H9 (cell line): ENCODE results near the gene RNF126. TPM values are rescaled to one million over a fixed set of nuclear protein-coding genes. Genes with fewer than 3 reads are reported as not detected.

ENCODE experiments used
- DNase-seq: peaks from one replicate; pipeline ENCODE4 v3.0.0-alpha.2; 2017
- H2AFZ ChIP-seq: one replicate; pipeline ENCODE4 v1.6.1; 2013; ENCODE audit warnings: mild to moderate bottlenecking, low read length, control low read depth, moderate library complexity
- H2AK5ac ChIP-seq: 2 replicates; pipeline ENCODE4 v1.6.1; 2013; ENCODE audit warnings: low read length, control low read depth, mixed read lengths; ENCODE audit not compliant: insufficient read length
- H2BK120ac ChIP-seq: one replicate; pipeline ENCODE4 v1.6.1; 2013; ENCODE audit warnings: low read depth, mild to moderate bottlenecking, low read length, control low read depth, inconsistent platforms; ENCODE audit not compliant: poor library complexity, severe bottlenecking
- H2BK12ac ChIP-seq: 2 replicates; pipeline ENCODE4 v1.6.1; 2013; ENCODE audit warnings: low read length, control low read depth, mixed read lengths, low read depth; ENCODE audit not compliant: insufficient read length
- H2BK15ac ChIP-seq: 2 replicates; pipeline ENCODE4 v1.6.1; 2013; ENCODE audit warnings: low read depth, low read length, control low read depth
- H2BK20ac ChIP-seq: one replicate; pipeline ENCODE4 v1.6.1; 2013; ENCODE audit warnings: low read depth, mild to moderate bottlenecking, low read length, control low read depth, inconsistent platforms; ENCODE audit not compliant: poor library complexity, severe bottlenecking
- H2BK5ac ChIP-seq: 2 replicates; pipeline ENCODE4 v1.6.1; 2013; ENCODE audit warnings: low read length, control low read depth, mixed read lengths; ENCODE audit not compliant: insufficient read length
- H3K14ac ChIP-seq: 2 replicates; pipeline ENCODE4 v1.6.1; 2013; ENCODE audit warnings: low read length, control low read depth; ENCODE audit not compliant: insufficient read depth
- H3K18ac ChIP-seq: 2 replicates; pipeline ENCODE4 v1.6.1; 2013; ENCODE audit warnings: low read depth, mild to moderate bottlenecking, mixed read lengths, low read length, control low read depth; ENCODE audit not compliant: insufficient read length
- H3K23ac ChIP-seq: 2 replicates; pipeline ENCODE4 v1.6.1; 2013; ENCODE audit warnings: low read length, control low read depth, mixed read lengths, low read depth; ENCODE audit not compliant: insufficient read length
- H3K23me2 ChIP-seq: 2 replicates; pipeline ENCODE4 v1.6.1; 2013; ENCODE audit warnings: low read depth, mild to moderate bottlenecking, mixed read lengths, low read length, control low read depth; ENCODE audit not compliant: insufficient read length, poor library complexity, severe bottlenecking
- H3K27ac ChIP-seq: 2 replicates; pipeline ENCODE4 v1.5.1; 2013; ENCODE audit warnings: low read length, control low read depth, mixed read lengths, low read depth; ENCODE audit not compliant: insufficient read length
- H3K27me3 ChIP-seq: 2 replicates; pipeline ENCODE4 v1.6.1; 2013; ENCODE audit warnings: low read length, control low read depth, inconsistent platforms; ENCODE audit not compliant: insufficient read depth
- H3K4ac ChIP-seq: 2 replicates; pipeline ENCODE4 v1.6.1; 2013; ENCODE audit warnings: low read depth, mild to moderate bottlenecking, control low read depth, inconsistent platforms, low read length, moderate library complexity
- H3K4me1 ChIP-seq: 2 replicates; pipeline ENCODE4 v1.6.1; 2013; ENCODE audit warnings: low read length, control low read depth, inconsistent platforms; ENCODE audit not compliant: insufficient read depth
- H3K4me2 ChIP-seq: 2 replicates; pipeline ENCODE4 v1.6.1; 2013; ENCODE audit warnings: low read length, control low read depth, mixed read lengths; ENCODE audit not compliant: insufficient read length, insufficient read depth
- H3K56ac ChIP-seq: 2 replicates; pipeline ENCODE4 v1.6.1; 2013; ENCODE audit warnings: low read depth, mild to moderate bottlenecking, mixed read lengths, low read length, control low read depth; ENCODE audit not compliant: insufficient read length
- H3K79me1 ChIP-seq: 2 replicates; pipeline ENCODE4 v1.6.1; 2013; ENCODE audit warnings: low read depth, mild to moderate bottlenecking, moderate library complexity, low read length, control low read depth, inconsistent platforms; ENCODE audit not compliant: insufficient read depth, poor library complexity, severe bottlenecking
- H3K79me2 ChIP-seq: 2 replicates; pipeline ENCODE4 v1.6.1; 2013; ENCODE audit warnings: low read length, control low read depth, inconsistent platforms; ENCODE audit not compliant: insufficient read depth
- H3K9ac ChIP-seq: 2 replicates; pipeline ENCODE4 v1.6.1; 2013; ENCODE audit warnings: low read length, control low read depth, mixed read lengths; ENCODE audit not compliant: insufficient read length; ENCODE audit errors: extremely low read depth
- H3K9me3 ChIP-seq: one replicate; pipeline ENCODE4 v1.6.1; 2013; ENCODE audit warnings: low read depth, low read length, inconsistent platforms; ENCODE audit not compliant: control insufficient read depth
- H3T11ph ChIP-seq: one replicate; pipeline ENCODE4 v1.6.1; 2013; ENCODE audit warnings: mild to moderate bottlenecking, low read length, control low read depth, inconsistent platforms
- H4K20me1 ChIP-seq: one replicate; pipeline ENCODE4 v1.6.1; 2013; ENCODE audit not compliant: control insufficient read depth, insufficient read length, insufficient read depth
- H4K5ac ChIP-seq: 2 replicates; pipeline ENCODE4 v1.6.1; 2013; ENCODE audit warnings: low read depth, mild to moderate bottlenecking, mixed read lengths, low read length, control low read depth; ENCODE audit not compliant: insufficient read length
- H4K8ac ChIP-seq: replicated peaks from 2 replicates; pipeline ENCODE4 v1.6.1; 2013; ENCODE audit warnings: low read length, control low read depth, mixed read lengths, low read depth; ENCODE audit not compliant: insufficient read length
- H4K91ac ChIP-seq: 2 replicates; pipeline ENCODE4 v1.6.1; 2013; ENCODE audit warnings: low read depth, mild to moderate bottlenecking, moderate library complexity, mixed read lengths, low read length, control low read depth; ENCODE audit not compliant: insufficient read length
- H3K27ac Mint-ChIP-seq, 3 experiments: 2 replicates in 2 of 3; 3 replicates in 1 of 3; pipeline ENCODE4 v1.8.0; 2020 to 2021; ENCODE audit warnings: mixed read lengths in 3 of 3, mild to moderate bottlenecking in 1 of 3, moderate library complexity in 1 of 3
- H3K27me3 Mint-ChIP-seq: 2 replicates; pipeline ENCODE4 v1.8.0; 2021; ENCODE audit warnings: low read depth, mild to moderate bottlenecking, moderate library complexity, mixed read lengths
- H3K36me3 Mint-ChIP-seq, 3 experiments: 2 replicates in 2 of 3; 3 replicates in 1 of 3; pipeline ENCODE4 v1.8.0; 2020 to 2021; ENCODE audit warnings: low read depth in 3 of 3, mixed read lengths in 3 of 3; ENCODE audit not compliant: insufficient read depth in 1 of 3
- H3K4me1 Mint-ChIP-seq, 2 experiments: 2 replicates each; pipeline ENCODE4 v1.8.0; 2020; ENCODE audit warnings: mixed read lengths in 2 of 2
- H3K4me3 Mint-ChIP-seq, 2 experiments: 2 replicates in 1 of 2; 3 replicates in 1 of 2; pipeline ENCODE4 v1.8.0; 2020 to 2021; ENCODE audit warnings: mild to moderate bottlenecking in 2 of 2, mixed read lengths in 2 of 2, moderate library complexity in 1 of 2
- H3K9me3 Mint-ChIP-seq, 2 experiments: 2 replicates in 1 of 2; 3 replicates in 1 of 2; pipeline ENCODE4 v1.8.0; 2020; ENCODE audit warnings: mild to moderate bottlenecking in 2 of 2, mixed read lengths in 2 of 2, moderate library complexity in 1 of 2
- WGBS: extraction: QIAGEN DNeasy Blood & Tissue Kit; methylation state at CpG from one replicate; pipeline ENCODE4 v1.1.7; 2013; ENCODE audit warnings: missing lambda C conversion rate, low lambda C conversion rate, mixed read lengths; ENCODE audit not compliant: insufficient read length; ENCODE audit errors: extremely low coverage; 5-methylcytosine and 5-hydroxymethylcytosine counted together
- total RNA-seq: library from RNA; stranded (reverse); gene quantifications from 2 replicates; pipeline ENCODE4 v1.2.1, GENCODE V29; 2021
- TF ChIP-seq, protein P1 (sequence below): fragments of 200-600 bp; sonication (generic); conservative IDR thresholded peaks from 3 replicates; pipeline ENCODE4 v1.8.0; 2021; ENCODE audit warnings: antibody characterized with exemption, mild to moderate bottlenecking

RNF126 gene
- total RNA-seq, 1 experiment from 2014 or later: 81.9 TPM

DNA sequence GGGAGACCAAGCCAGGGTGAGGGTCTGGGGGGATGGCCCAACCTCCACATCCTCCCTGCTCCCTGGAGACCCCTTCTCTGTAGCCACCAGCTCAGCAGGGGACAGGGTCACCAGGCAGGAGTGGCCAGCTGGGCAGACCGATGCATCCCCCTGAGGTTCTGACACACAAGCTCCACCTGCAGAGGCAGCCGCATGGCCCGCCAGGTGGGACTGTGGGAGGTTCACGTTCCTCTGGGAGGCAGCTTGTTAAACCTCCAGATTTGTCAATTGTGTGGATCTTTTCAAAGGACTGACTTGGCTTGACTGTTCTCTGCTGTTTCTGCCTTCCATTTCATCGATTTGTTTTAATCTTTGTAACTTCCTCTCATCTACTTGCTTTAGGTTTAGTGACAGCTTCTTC lies 37.8 kb downstream of the RNF126 start:
- peaks cover 30 to 51% (median 46%) of the 10 kb centered on the region in 3 experiments; a peak in 6 of 7 replicates for H3K36me3 Mint-ChIP-seq
- H3K56ac ChIP-seq: no peak overlapping the region
- WGBS: no CpG with 5 or more reads among the region's 5 CpGs
- no peak overlapping the region for H3K27ac Mint-ChIP-seq
- DNase-seq: no peak
- H3K4me3 Mint-ChIP-seq: no peak overlapping the region; a peak in 1 of 5 replicates
- H2BK5ac ChIP-seq: no peak overlapping the region
- no peak overlapping the region for H2AK5ac ChIP-seq
- 0 out of 4 replicates have a peak, but pooled peaks cover 0 to 2% of the 10 kb centered on the region in 2 experiments for H3K4me1 Mint-ChIP-seq
- H4K5ac ChIP-seq: no peak overlapping the region
- no peak overlapping the region for H2BK15ac ChIP-seq
- no peak overlapping the region for H3K4me2 ChIP-seq
- no peak overlapping the region for H4K91ac ChIP-seq
- H3K23me2 ChIP-seq: no peaks in the 10 kb centered on the region
- no peak overlapping the region for H2BK120ac ChIP-seq
- H3K4ac ChIP-seq: no peak overlapping the region
- H3K9me3 Mint-ChIP-seq: no peaks in the 10 kb centered on the region
- no peak overlapping the region for H3K18ac ChIP-seq
- H4K20me1 ChIP-seq: no peaks in the 10 kb centered on the region
- H2BK12ac ChIP-seq: no peak overlapping the region
- H3T11ph ChIP-seq: no peak overlapping the region
- no peak overlapping the region for H3K23ac ChIP-seq
- H3K27me3 Mint-ChIP-seq: no peaks in the 10 kb centered on the region
- no peaks in the 10 kb centered on the region for H3K4me1 ChIP-seq
- no peak overlapping the region for H2AFZ ChIP-seq
- H3K27me3 ChIP-seq: no peaks in the 10 kb centered on the region
- no peaks in the 10 kb centered on the region for H3K9me3 ChIP-seq
- H3K79me1 ChIP-seq: peaks cover 5% of the 10 kb centered on the region
- TF ChIP-seq, protein P1, sequence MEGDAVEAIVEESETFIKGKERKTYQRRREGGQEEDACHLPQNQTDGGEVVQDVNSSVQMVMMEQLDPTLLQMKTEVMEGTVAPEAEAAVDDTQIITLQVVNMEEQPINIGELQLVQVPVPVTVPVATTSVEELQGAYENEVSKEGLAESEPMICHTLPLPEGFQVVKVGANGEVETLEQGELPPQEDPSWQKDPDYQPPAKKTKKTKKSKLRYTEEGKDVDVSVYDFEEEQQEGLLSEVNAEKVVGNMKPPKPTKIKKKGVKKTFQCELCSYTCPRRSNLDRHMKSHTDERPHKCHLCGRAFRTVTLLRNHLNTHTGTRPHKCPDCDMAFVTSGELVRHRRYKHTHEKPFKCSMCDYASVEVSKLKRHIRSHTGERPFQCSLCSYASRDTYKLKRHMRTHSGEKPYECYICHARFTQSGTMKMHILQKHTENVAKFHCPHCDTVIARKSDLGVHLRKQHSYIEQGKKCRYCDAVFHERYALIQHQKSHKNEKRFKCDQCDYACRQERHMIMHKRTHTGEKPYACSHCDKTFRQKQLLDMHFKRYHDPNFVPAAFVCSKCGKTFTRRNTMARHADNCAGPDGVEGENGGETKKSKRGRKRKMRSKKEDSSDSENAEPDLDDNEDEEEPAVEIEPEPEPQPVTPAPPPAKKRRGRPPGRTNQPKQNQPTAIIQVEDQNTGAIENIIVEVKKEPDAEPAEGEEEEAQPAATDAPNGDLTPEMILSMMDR: no peak
- no peak overlapping the region for H2BK20ac ChIP-seq
- no peak overlapping the region for H3K9ac ChIP-seq
- H4K8ac ChIP-seq: no peak overlapping the region
- no peak overlapping the region for H3K14ac ChIP-seq
- no peaks in the 10 kb centered on the region for H3K79me2 ChIP-seq
- H3K27ac ChIP-seq: no peak overlapping the region
